SW 1271 (cell line): ENCODE measurements around the gene SH3BP2.

Source experiments
- DNase-seq, 2 experiments: peaks; one replicate each; lab custom pipeline; 2025; lab: John Stamatoyannopoulos, UW

SH3BP2 gene

DNA sequence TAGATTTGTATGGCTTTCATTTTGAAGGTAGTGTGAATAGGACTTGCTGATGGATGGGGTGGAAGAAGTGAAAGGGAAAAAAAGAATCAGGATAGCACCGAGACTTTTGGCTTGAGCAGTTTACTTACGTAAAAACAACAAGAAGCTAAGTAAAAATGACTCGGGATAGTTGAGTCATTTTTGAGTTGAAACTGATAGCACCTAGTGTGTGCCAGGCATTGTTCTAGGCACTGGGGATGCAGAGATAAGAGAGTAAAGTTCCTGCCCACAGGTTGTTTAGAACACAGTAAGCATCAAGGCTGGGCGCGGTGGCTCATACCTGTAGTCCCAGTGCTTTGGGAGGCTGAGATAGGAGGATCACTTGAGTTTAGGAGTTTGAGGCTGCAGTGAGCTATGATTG, 85.5 kb downstream of the SH3BP2 start:
- no peak for DNase-seq

- DNase-seq, result no peak
Observed at GRCh38 chr4:2879026-2879425, 86.1 kb downstream of the SH3BP2 start.

GRCh38 chr4:2881431-2881830, 88.5 kb downstream of the SH3BP2 start:
- DNase-seq, result no peak

GRCh38 chr4:2882341-2882740, 89.5 kb downstream of the SH3BP2 start:
- no peak for DNase-seq

DNA sequence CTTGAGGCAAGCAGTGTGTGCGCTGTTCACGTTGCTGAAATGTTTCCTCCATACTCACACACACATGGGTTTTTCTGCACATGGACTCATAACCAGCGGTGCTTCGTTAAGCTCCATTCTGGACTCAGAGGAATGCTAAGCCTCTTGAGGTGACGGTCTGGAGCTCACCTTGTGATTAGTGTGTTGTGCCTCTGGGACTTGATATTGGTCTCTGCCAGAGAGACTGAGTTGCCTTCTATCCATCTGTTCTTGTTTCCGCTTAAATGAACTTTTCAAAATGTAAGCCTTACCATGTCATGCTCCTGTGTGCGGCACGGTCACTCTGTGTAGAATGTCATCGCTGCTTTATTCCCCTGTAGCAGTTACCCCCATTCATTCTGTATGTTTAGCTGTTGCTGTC, 93.3 kb downstream of the SH3BP2 start:
- no peak for DNase-seq

DNA sequence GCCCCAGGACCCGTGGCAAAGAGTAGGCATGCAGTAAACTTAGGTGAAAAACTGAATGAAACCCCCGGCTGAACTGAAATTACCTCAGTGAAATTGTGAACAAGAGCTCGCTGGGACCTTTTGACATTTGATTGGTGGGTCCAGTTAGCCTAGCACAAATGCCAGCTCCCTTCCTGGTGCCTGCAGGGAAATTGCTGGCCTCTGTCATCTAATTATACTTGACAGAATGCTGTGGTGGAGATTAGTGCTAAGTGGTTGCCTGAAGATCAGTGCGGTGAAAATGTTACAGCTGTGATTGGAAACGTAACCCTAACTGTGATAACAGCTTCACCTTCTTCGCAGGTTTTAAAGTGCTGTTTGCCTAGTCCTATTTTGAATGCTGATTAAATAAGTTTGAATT, 93.7 kb downstream of the SH3BP2 start:
- no peak for DNase-seq

DNA sequence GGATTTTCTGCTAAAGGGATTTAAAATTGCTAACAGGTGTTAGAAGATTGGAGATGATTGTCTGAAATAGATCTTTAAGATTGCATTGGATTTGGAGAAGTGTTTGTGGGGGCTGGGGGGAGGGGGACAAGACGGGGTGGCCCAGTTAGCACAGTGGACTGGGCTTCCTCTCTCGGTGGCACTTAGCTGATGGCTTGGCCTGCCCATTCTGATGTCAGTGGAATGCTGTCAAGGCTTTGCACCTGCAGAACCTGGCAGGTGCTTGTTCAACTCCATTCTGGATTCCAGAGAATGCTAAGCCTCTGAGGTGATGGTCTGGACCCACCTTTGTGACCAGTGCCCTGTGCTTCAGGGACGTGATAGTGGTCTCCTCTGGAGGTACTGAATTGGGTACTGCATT, 94.5 kb downstream of the SH3BP2 start:
- DNase-seq, result no peak

GRCh38 chr4:2888886-2889285, 96.0 kb downstream of the SH3BP2 start:
- no peak for DNase-seq
